GM12874 (cell line): Measurements from ENCODE around the gene LRRC1.

Experiments used
- CTCF ChIP-seq: IDR thresholded peaks from 2 replicates; pipeline ENCODE4 v1.5.1; 2011; ENCODE audit warnings: low read depth, mild to moderate bottlenecking, control low read depth, low read length, moderate library complexity; ENCODE audit not compliant: insufficient read depth

The LRRC1 gene

GRCh38 chr6:53864781-53865180 is 70.0 kb downstream of the LRRC1 start:
- TF ChIP-seq CTCF, result no peak

DNA sequence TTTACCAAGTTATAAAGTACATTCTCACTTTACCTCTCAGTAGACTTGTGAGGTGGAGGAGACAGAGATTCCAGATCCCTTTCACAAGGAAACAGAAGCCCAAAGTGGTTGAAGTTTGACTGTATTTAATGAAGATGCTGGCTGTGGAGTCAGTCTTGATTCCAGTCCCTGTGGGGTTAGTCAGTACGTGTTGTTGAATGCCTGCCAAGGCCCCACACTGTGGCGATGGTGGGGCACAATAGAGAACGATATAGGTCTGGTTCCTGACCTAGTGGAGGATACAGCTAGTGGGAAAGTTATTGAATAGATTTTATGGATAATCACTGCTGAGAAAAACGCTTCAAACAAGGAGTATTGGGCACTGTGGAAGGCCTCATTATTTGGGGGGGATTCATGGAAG is 71.4 kb downstream of the LRRC1 start:
- no peak for TF ChIP-seq CTCF

GRCh38 chr6:53868626-53869025 is 73.8 kb downstream of the LRRC1 start:
- TF ChIP-seq CTCF, result no peak

GRCh38 chr6:53869964-53870363 is 75.2 kb downstream of the LRRC1 start:
- TF ChIP-seq CTCF, result no peak

- TF ChIP-seq CTCF, result no peak
Measured at GRCh38 chr6:53873922-53874321, 79.1 kb downstream of the LRRC1 start.

DNA sequence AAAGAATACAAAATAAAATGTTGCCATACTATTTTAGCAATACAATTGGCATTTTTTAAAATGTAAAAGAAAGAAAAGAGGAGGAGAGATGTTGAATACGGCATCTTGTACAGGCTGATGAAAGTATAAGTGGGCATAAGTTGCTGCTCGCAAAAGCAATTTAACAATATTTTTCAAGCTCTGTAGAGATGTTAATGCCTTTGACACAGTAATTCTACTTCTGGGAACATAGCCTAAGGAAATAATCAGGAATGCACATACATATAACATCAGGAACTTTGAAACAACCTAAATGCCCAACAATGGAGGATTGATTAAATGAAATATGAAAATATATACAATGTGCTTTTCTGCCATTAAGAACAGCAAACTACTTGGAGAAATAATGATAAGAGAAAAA is 80.2 kb downstream of the LRRC1 start:
- TF ChIP-seq CTCF, result no peak

GRCh38 chr6:53877151-53877550 is 82.3 kb downstream of the LRRC1 start:
- no peak for TF ChIP-seq CTCF

- no peak for TF ChIP-seq CTCF
Measured at GRCh38 chr6:53878808-53879207, 84.0 kb downstream of the LRRC1 start.
